T-cell (primary cell): Measurements from ENCODE around the gene ZNF578. TPM values are rescaled to one million over a fixed set of nuclear protein-coding genes. Genes with fewer than 3 reads are reported as not detected.
A peak's percentile ranks its signal among the peaks of the same experiment; 100 is the strongest.

ENCODE experiments used
- ATAC-seq, 4 experiments: fragments of 200-7000 bp in 3 of 4; fragments of 150-1000 bp in 1 of 4; cut with Tn5 transposase; replicated peaks in 1 of 4; 1 replicate in 3 of 4; 2 replicates in 1 of 4; pipeline ENCODE4 v1.10.0; 2021; ENCODE audit warnings: moderate library complexity in 3 of 4, mild to moderate bottlenecking in 2 of 4, moderate number of reproducible peaks in 1 of 4
- CTCF ChIA-PET, 2 donors: fragments of 300-600 bp; sonication (Branson Sonifier 250); formaldehyde crosslinking; loops; one replicate each; lab custom pipeline; 2022; ENCODE audit warnings: antibody characterized with exemption in 2 of 2; lab: Charles Lee
- POLR2A ChIA-PET, 2 donors: fragments of 300-600 bp; sonication (Branson Sonifier 250); formaldehyde crosslinking; loops; one replicate each; lab custom pipeline; 2022; ENCODE audit warnings: antibody characterized with exemption in 2 of 2; lab: Charles Lee
- DNase-seq, 35 experiments: peaks; one replicate each; pipeline versions ENCODE4 v3.0.0 to v3.0.0-alpha.2; 2013 to 2023
- H3K27ac ChIP-seq: one replicate; pipeline ENCODE4 v1.5.1; 2013; ENCODE audit warnings: low read length
- H3K27me3 ChIP-seq, 2 experiments: replicated peaks in 1 of 2; 1 replicate in 1 of 2; 2 replicates in 1 of 2; pipeline versions ENCODE4 v1.6.1 to v1.7.0; 2013; ENCODE audit warnings: low read length in 1 of 2, mixed read lengths in 1 of 2; ENCODE audit not compliant: control insufficient read depth in 2 of 2, insufficient read depth in 2 of 2; ENCODE audit errors: extremely low read depth in 1 of 2
- H3K36me3 ChIP-seq, 2 donors: 1 replicate in 1 of 2; 2 replicates in 1 of 2; pipeline versions ENCODE4 v1.6.1 to v1.7.0; 2013; ENCODE audit warnings: low read length in 1 of 2; ENCODE audit not compliant: control insufficient read depth in 2 of 2, insufficient read depth in 1 of 2; ENCODE audit errors: extremely low read depth in 1 of 2
- H3K4me1 ChIP-seq, 2 experiments: 1 replicate in 1 of 2; 2 replicates in 1 of 2; pipeline versions ENCODE4 v1.6.1 to v1.7.0; 2013; ENCODE audit warnings: low read length in 2 of 2, mixed read lengths in 1 of 2; ENCODE audit not compliant: insufficient read depth in 2 of 2, control insufficient read depth in 1 of 2; ENCODE audit errors: extremely low read depth in 1 of 2
- H3K4me3 ChIP-seq, 2 donors: 1 replicate in 1 of 2; 2 replicates in 1 of 2; pipeline versions ENCODE4 v1.5.1 to v1.7.0; 2013; ENCODE audit warnings: mild to moderate bottlenecking in 2 of 2, low read length in 1 of 2, moderate library complexity in 1 of 2; ENCODE audit not compliant: control insufficient read depth in 1 of 2; ENCODE audit errors: extremely low read depth in 1 of 2
- H3K9me3 ChIP-seq: 2 replicates; pipeline ENCODE4 v1.7.0; 2013
- H3K27ac Mint-ChIP-seq, 2 donors: one replicate each; pipeline ENCODE4 v1.8.0; 2020 to 2021; ENCODE audit warnings: mild to moderate bottlenecking in 2 of 2, mixed read lengths in 2 of 2
- H3K27me3 Mint-ChIP-seq, 2 donors: one replicate each; pipeline ENCODE4 v1.8.0; 2021 to 2022; ENCODE audit warnings: mixed read lengths in 2 of 2
- H3K36me3 Mint-ChIP-seq: one replicate; pipeline ENCODE4 v1.8.0; 2021; ENCODE audit warnings: mixed read lengths
- H3K4me1 Mint-ChIP-seq, 3 donors: one replicate each; pipeline ENCODE4 v1.8.0; 2020 to 2022; ENCODE audit warnings: mixed read lengths in 3 of 3, mild to moderate bottlenecking in 1 of 3
- H3K4me3 Mint-ChIP-seq, 3 donors: one replicate each; pipeline ENCODE4 v1.8.0; 2020 to 2022; ENCODE audit warnings: mild to moderate bottlenecking in 3 of 3, mixed read lengths in 3 of 3, moderate library complexity in 3 of 3
- H3K9me3 Mint-ChIP-seq, 3 donors: one replicate each; pipeline ENCODE4 v1.8.0; 2020 to 2022; ENCODE audit warnings: mixed read lengths in 3 of 3
- WGBS: methylation state at CpG from one replicate; pipeline ENCODE4 v1.1.5; 2013; ENCODE audit warnings: missing lambda C conversion rate; ENCODE audit not compliant: insufficient coverage; 5-methylcytosine and 5-hydroxymethylcytosine counted together
- total RNA-seq, 35 experiments: library from RNA in 6 of 35; stranded (reverse) in 6 of 35; fragments of 120-200 nt in 1 of 35; gene quantifications; one replicate each; pipeline versions ENCODE4 v1.2.1 to v1.2.4 and lab custom pipeline; 2013 to 2026

ZNF578 gene
- total RNA-seq = 1 to 10 TPM in 4 of 5 donors, under 1 TPM in 1; 0.91 to 3.9 (median 3.2) TPM
- total RNA-seq (2013) = 2.9 TPM
- 0.24 to 2.4 (median 0.74) reads per million in 29 experiments for total RNA-seq (lab: John Stamatoyannopoulos, UW)

DNA sequence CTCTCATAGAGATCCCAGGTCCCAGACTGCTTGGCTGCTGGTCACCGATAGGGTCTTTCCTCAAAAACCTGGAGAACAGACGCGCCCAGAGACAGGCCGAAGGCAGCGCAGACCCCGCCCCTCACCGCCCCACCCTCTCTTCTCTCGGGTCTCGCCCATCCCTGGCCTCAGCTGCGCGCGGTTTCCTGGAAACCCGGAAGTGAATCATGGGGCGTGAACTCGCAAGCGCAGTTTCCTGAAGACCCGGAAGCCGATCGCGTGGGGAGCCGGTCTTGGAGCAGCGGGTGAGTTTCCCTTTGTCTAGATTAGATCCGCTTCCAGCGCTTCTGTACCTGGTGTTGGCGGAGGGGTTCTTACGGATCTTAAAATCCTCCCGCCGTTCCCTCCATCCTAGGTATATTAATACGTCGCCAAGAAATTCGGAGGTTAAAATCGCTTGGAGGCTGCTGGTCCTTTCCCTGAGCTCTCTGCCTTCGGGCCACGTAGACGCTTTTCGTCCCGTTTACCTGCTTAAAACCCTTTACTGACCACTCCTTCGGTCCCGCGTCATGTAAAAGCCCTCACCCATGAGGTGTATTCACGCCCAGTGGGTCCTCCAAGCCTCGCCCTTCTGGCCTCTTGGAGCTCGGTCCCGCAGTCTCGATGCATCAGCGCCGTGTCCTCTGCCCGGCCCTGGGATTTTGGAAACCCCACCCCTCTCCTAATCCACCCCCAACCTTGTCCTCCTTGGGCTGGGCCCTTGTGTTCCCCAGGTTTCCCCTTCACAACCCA lies at the start of gene ZNF578:
ZNF578 (plus strand) TSS at position 230 of the 771 bp plus-strand sequence. CDS start 48,293 bp downstream, outside the sequence.
- POLR2A ChIA-PET = interaction anchor here in 1 of 2 donors (0.6 kb wide), 1 partner anchor 235 kb away, joined by 3 read pairs; no protein-coding TSS in a partner anchor

DNA sequence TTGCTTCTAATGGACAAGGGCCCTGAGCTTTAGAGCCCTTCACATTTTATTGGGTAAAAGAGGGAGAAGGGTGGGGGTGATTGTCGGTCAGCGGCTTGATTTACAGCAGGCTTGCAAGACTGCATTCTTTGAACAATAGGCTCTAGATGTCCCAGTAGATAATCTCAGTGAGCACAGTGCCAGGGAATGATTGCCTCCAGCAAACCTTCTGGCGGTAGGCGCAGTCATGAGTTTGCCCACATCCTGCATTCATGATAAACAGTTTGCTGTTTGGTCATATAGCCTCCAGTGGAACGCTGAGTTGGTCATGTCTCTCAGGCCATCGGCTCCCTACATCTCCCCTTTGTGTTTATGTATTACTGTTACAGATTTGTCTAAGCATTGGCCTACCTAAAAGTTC lies 43.1 kb upstream of the ZNF578 start:
- WGBS = 100% methylated on average over 2 of the region's 6 CpGs
- ATAC-seq (no peak), DNase-seq (no peak)
- Histone ChIP-seq H3K4me1 (no peaks in the 10 kb centered on the region), H3K9me3 (peaks cover 15% of the 10 kb centered on the region), H3K27me3 (no peaks in the 10 kb centered on the region), H3K27ac (no peak overlapping the region), H3K4me3 (peak overlapping the region in 1 of 2 donors; percentile 11), H3K36me3 (peaks cover 33 to 56% of the 10 kb centered on the region in 2 donors)
- POLR2A ChIA-PET = no interaction called here
- H3K4me3 Mint-ChIP-seq = no peak overlapping the region
- no peak overlapping the region for H3K27ac Mint-ChIP-seq
- H3K27me3 Mint-ChIP-seq = no peaks in the 10 kb centered on the region
- no peaks in the 10 kb centered on the region for H3K4me1 Mint-ChIP-seq
- H3K36me3 Mint-ChIP-seq = peaks cover 93% of the 10 kb centered on the region
- peaks cover 4 to 71% (median 58%) of the 10 kb centered on the region in 3 donors for H3K9me3 Mint-ChIP-seq
- CTCF ChIA-PET = no interaction called here

More for the DNA sequence above, at the start of gene ZNF578:
- DNase-seq (peak; percentile 28 to 75 (median 60)), ATAC-seq (peak; percentile 43 to 95 (median 88))
- peaks cover 0 to 6% of the 10 kb centered on the region in 2 experiments for H3K27me3 ChIP-seq
- peak within 1 kb of the TSS; percentile 83 to 86 (median 84) for H3K4me3 Mint-ChIP-seq
- peaks cover 17 to 25% (median 21%) of the 10 kb centered on the region in 3 donors for H3K4me1 Mint-ChIP-seq
- peaks cover 4 to 13% of the 10 kb centered on the region in 2 experiments for H3K4me1 ChIP-seq
- peaks cover 14% of the 10 kb centered on the region for H3K9me3 ChIP-seq
- H3K4me3 ChIP-seq = peak within 1 kb of the TSS; percentile 54 to 96
- peaks cover 42 to 68% (median 61%) of the 10 kb centered on the region in 3 donors for H3K9me3 Mint-ChIP-seq
- H3K36me3 Mint-ChIP-seq = peaks cover 62% of the 10 kb centered on the region
- peaks cover 0 to 2% of the 10 kb centered on the region in 2 donors for H3K27me3 Mint-ChIP-seq
- CTCF ChIA-PET = no interaction called here
- peak within 1 kb of the TSS; percentile 55 for H3K27ac ChIP-seq
- H3K36me3 ChIP-seq = peaks cover 4 to 9% of the 10 kb centered on the region in 2 donors
- H3K27ac Mint-ChIP-seq = peak within 1 kb of the TSS; percentile 55 to 76
- WGBS = 10% methylated on average over 32 of the region's 48 CpGs

DNA sequence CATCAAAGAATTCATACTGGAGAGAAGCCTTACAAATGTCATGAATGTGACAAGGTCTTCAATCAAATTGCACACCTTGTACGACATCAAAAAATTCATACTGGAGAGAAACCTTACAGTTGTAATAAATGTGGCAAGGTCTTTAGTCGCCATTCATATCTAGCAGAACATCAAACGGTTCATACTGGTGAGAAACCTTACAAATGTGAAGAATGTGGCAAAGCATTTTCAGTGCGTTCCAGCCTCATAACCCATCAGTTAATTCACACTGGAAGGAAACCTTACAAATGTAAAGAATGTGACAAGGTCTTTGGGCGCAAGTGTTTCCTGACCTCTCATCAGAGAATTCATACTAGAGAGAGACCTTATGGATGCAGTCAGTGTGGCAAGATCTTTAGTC lies 37.6 kb upstream of the ZNF578 start:
- DNase-seq = no peak
- Histone ChIP-seq H3K9me3 (peaks cover 25% of the 10 kb centered on the region), H3K27me3 (no peaks in the 10 kb centered on the region), H3K4me1 (no peaks in the 10 kb centered on the region), H3K36me3 (peaks cover 0 to 5% of the 10 kb centered on the region in 2 donors), H3K4me3 (no peak overlapping the region), H3K27ac (no peak overlapping the region)
- H3K27ac Mint-ChIP-seq = no peak overlapping the region
- ChIA-PET POLR2A (no interaction called here), CTCF (no interaction called here)
- 80% methylated on average over 2 of the region's 5 CpGs for WGBS
- H3K4me3 Mint-ChIP-seq = no peak overlapping the region
- peaks cover 7 to 66% (median 60%) of the 10 kb centered on the region in 3 donors for H3K9me3 Mint-ChIP-seq
- H3K4me1 Mint-ChIP-seq = no peaks in the 10 kb centered on the region
- peaks cover 49% of the 10 kb centered on the region for H3K36me3 Mint-ChIP-seq
- no peaks in the 10 kb centered on the region for H3K27me3 Mint-ChIP-seq
- no peak for ATAC-seq

DNA sequence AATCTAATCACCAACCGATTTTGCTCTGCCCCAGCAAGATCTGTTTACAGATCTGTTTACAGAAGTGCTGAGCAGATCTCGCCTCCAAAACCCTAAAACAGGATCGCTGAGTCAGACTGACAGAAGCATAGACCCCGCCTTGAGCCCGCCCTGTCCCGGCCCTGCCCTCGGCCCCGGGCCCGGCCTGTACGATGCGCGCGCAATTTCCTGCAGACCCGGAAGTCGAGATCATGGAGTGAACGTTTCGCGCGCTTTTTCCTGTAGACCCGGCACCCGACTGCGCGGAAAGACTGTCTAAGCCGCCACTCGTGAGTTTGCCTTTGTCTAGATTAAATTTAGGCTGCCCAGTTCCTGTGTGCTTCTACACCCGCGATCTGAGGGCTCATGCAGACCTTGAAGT lies 24.4 kb upstream of the ZNF578 start, which contains the start of gene ZNF534:
ZNF534 (plus strand) TSS at position 212 of the 400 bp plus-strand sequence. CDS start 2,327 bp downstream, outside the sequence.
- no peak within 1 kb of the TSS for H3K4me3 Mint-ChIP-seq
- peaks cover 24 to 45% (median 38%) of the 10 kb centered on the region in 3 donors for H3K9me3 Mint-ChIP-seq
- no peak for ATAC-seq
- no peak within 1 kb of the TSS for H3K27ac Mint-ChIP-seq
- Histone ChIP-seq H3K4me1 (no peaks in the 10 kb centered on the region), H3K9me3 (peaks cover 5% of the 10 kb centered on the region), H3K4me3 (no peak within 1 kb of the TSS), H3K36me3 (no peaks in the 10 kb centered on the region), H3K27me3 (no peaks in the 10 kb centered on the region), H3K27ac (no peak within 1 kb of the TSS)
- H3K4me1 Mint-ChIP-seq = no peaks in the 10 kb centered on the region
- H3K27me3 Mint-ChIP-seq = no peaks in the 10 kb centered on the region
- ChIA-PET CTCF (no interaction called here), POLR2A (no interaction called here)
- peaks cover 15% of the 10 kb centered on the region for H3K36me3 Mint-ChIP-seq
- WGBS = 78% methylated on average over 27 of the region's 27 CpGs
- DNase-seq = no peak

DNA sequence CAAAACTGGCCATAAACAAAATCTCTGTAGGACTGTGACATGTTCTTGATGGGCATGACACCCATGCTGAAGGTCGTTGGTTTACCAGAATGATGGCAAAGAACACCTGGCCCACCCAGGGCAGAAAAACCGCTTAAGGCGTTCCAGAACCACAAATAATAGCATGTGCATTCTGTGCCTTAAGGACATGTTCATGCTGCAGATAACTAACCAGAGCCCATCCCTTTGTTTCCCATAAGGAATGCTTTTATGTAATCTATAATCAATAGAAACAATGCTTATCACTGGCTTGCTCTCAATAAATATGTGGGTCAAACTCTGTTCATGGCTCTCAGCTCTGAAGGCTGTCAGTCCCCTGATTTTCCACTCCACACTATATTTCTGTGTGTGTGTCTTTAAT lies 11.2 kb upstream of the ZNF578 start:
- H3K27me3 ChIP-seq = peaks cover 0 to 4% of the 10 kb centered on the region in 2 experiments
- Mint-ChIP-seq H3K9me3 (peaks cover 25 to 63% (median 60%) of the 10 kb centered on the region in 3 donors), H3K27me3 (no peaks in the 10 kb centered on the region), H3K4me3 (no peak overlapping the region), H3K4me1 (no peaks in the 10 kb centered on the region), H3K27ac (no peak overlapping the region), H3K36me3 (peaks cover 14% of the 10 kb centered on the region)
- H3K4me1 ChIP-seq = no peaks in the 10 kb centered on the region
- no peak for ATAC-seq
- H3K9me3 ChIP-seq = peaks cover 2% of the 10 kb centered on the region
- ChIA-PET POLR2A (no interaction called here), CTCF (no interaction called here)
- WGBS = 79% methylated on average over 3 of the region's 3 CpGs
- no peak overlapping the region for H3K27ac ChIP-seq
- no peak overlapping the region for H3K4me3 ChIP-seq
- no peak for DNase-seq
- no peaks in the 10 kb centered on the region for H3K36me3 ChIP-seq

DNA sequence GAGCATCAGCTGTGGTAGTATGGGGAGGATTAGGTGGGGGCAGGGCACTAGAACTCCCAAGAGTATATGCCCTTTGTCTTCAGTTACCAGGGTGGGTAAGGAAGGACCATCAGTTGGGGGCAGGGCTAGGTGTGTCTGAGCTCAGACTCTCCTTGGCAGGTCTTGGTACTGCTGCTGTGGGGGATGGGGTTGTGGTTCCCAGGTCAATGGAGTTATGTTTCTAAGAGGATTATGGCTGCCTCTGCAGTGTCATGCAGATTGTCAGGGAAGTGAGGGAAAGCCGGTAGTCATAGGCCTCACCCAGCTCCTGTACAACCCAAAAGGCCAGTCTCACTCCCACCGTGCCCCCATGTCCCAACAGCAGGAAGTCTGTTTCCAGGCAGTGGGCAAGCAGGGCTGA lies 8.8 kb upstream of the ZNF578 start:
- H3K4me1 Mint-ChIP-seq = no peaks in the 10 kb centered on the region
- H3K27me3 Mint-ChIP-seq = no peaks in the 10 kb centered on the region
- H3K36me3 Mint-ChIP-seq = peaks cover 18% of the 10 kb centered on the region
- no peak overlapping the region for H3K27ac Mint-ChIP-seq
- no peak overlapping the region for H3K4me3 Mint-ChIP-seq
- peaks cover 6% of the 10 kb centered on the region for H3K9me3 ChIP-seq
- H3K27me3 ChIP-seq = peaks cover 0 to 4% of the 10 kb centered on the region in 2 experiments
- no CpG with 5 or more reads among the region's 2 CpGs for WGBS
- no peak for ATAC-seq
- H3K27ac ChIP-seq = no peak overlapping the region
- H3K9me3 Mint-ChIP-seq = peaks cover 24 to 58% (median 57%) of the 10 kb centered on the region in 3 donors
- DNase-seq = no peak
- no peaks in the 10 kb centered on the region for H3K4me1 ChIP-seq
- CTCF ChIA-PET = no interaction called here
- H3K4me3 ChIP-seq = no peak overlapping the region
- H3K36me3 ChIP-seq = no peaks in the 10 kb centered on the region
- POLR2A ChIA-PET = no interaction called here
